Heart right ventricle (tissue), 16 donors: ENCODE measurements around the gene NKTR. TPM values are rescaled to one million over a fixed set of nuclear protein-coding genes. Genes with fewer than 3 reads are reported as not detected.

Experiments used
- ATAC-seq, 8 donors: fragments of 200-7000 bp; cut with Tn5 transposase; one replicate each; pipeline ENCODE4 v1.9.1; 2020; ENCODE audit warnings: mild to moderate bottlenecking in 8 of 8, moderate library complexity in 8 of 8, moderate number of reproducible peaks in 1 of 8
- DNase-seq, 2 donors: peaks; one replicate each; pipeline ENCODE4 v3.0.0-alpha.2; 2020
- H3K27ac ChIP-seq, 10 donors: fragments of 200-600 bp; sonication (generic) in 2 of 10; one replicate each; pipeline versions ENCODE4 v1.5.0 to v1.8.0; 2020 to 2022; ENCODE audit warnings: mild to moderate bottlenecking in 3 of 10
- H3K27me3 ChIP-seq, 7 donors: fragments of 200-600 bp; one replicate each; pipeline ENCODE4 v1.8.0; 2021 to 2022; ENCODE audit warnings: mild to moderate bottlenecking in 2 of 7
- H3K36me3 ChIP-seq, 9 donors: fragments of 200-600 bp; sonication (generic) in 1 of 9; one replicate each; pipeline versions ENCODE4 v1.5.0 to v1.8.0; 2020 to 2022; ENCODE audit warnings: mild to moderate bottlenecking in 2 of 9
- H3K4me1 ChIP-seq, 9 donors: fragments of 200-600 bp; sonication (generic) in 1 of 9; one replicate each; pipeline versions ENCODE4 v1.5.0 to v1.8.0; 2020 to 2022; ENCODE audit warnings: mild to moderate bottlenecking in 4 of 9
- H3K4me3 ChIP-seq, 10 donors: fragments of 200-600 bp; sonication (generic) in 2 of 10; one replicate each; pipeline versions ENCODE4 v1.5.0 to v1.8.0; 2020 to 2022; ENCODE audit warnings: mild to moderate bottlenecking in 7 of 10, moderate library complexity in 2 of 10
- H3K9me3 ChIP-seq, 11 donors: fragments of 200-600 bp in 10 of 11; sonication (generic) in 2 of 11; one replicate each; pipeline versions ENCODE4 v1.5.0 to v1.8.0; 2013 to 2022; ENCODE audit warnings: mild to moderate bottlenecking in 2 of 11, control low read depth in 1 of 11, moderate library complexity in 1 of 11
- WGBS, 2 donors: extraction: QIAGEN DNeasy Blood & Tissue Kit; methylation state at CpG; one replicate each; pipeline ENCODE4 v1.1.7; 2013; ENCODE audit warnings: inconsistent platforms in 1 of 2; 5-methylcytosine and 5-hydroxymethylcytosine counted together
- intact Hi-C, 10 donors: fragments of 100-400 bp; cut with DNase I; formaldehyde crosslinking; loops; one replicate each; pipeline versions ENCODE4 v1.11.1 to v1.14.2; 2022
- polyA plus RNA-seq, 2 donors: library from polyadenylated mRNA; stranded (reverse); fragments of 200-250 nt; gene quantifications; one replicate each; pipeline ENCODE4 v1.2.3, GENCODE V29; 2013
- total RNA-seq, 10 donors: library from RNA; stranded (reverse); fragmentation: NEBNext Ultra II Directional in 3 of 10; extraction: Animal tissue kit (Norgen Biotek cat#: 25700) in 3 of 10; gene quantifications; one replicate each; pipeline versions ENCODE4 v1.2.1 to v1.2.4, GENCODE V29; 2021 to 2023
- TF ChIP-seq, protein P1 (sequence below), 9 donors: fragments of 200-600 bp; sonication (generic) in 2 of 9; IDR thresholded peaks; one replicate each; pipeline versions ENCODE4 v1.5.0 to v1.8.0; 2021 to 2022; ENCODE audit warnings: antibody characterized with exemption in 9 of 9, mild to moderate bottlenecking in 5 of 9, moderate library complexity in 1 of 9
- donor health status: Arrhythmogenic right ventricular cardiomyopathy.
- donor health status: ischemic (EF 13 %, LVEDD 7.1; RV severe dilation, severe dysfunction).
- donor health status: healthy with polysubstance abuse.
- donor health status: DM: no; HTN: yes; CAD: no.
- donor health status: DM: no; HTN: no; CAD: no.
- donor health status: ischemic (EF 25% LVEDD 6.9; RV normal size, moderate dysfunction).
- donor health status: ischemic (EF 25% LVEDD 5.7; RV mildly dilated, moderate dysfunction).
- donor health status: healthy.
- donor health status: DM: yes; HTN: yes; CAD: no.
- donor health status: Ischemic cardiomyopathy.
- donor health status: ischemic (EF 35%, LVEDD 5.7; RV mildly dilated, moderate dysfunction).
- donor health status: nonischemic (EF 11% LVEDD 7.7; RV severe dilation, severe dysfunction).
- donor health status: DM: yes; HTN: yes; CAD: no.
- donor health status: PGD.
- donor health status: ischemic (EF 29% LVEDD 5.4; RV normal size, mild dysfunction).
- donor health status: nonischemic (EF 23%, LVEDD 6.1; RV moderate dilation, normal function).

Gene NKTR
- total and polyA plus RNA-seq, 12 donors, result 10.2 to 59.3 (median 21.9) TPM

DNA sequence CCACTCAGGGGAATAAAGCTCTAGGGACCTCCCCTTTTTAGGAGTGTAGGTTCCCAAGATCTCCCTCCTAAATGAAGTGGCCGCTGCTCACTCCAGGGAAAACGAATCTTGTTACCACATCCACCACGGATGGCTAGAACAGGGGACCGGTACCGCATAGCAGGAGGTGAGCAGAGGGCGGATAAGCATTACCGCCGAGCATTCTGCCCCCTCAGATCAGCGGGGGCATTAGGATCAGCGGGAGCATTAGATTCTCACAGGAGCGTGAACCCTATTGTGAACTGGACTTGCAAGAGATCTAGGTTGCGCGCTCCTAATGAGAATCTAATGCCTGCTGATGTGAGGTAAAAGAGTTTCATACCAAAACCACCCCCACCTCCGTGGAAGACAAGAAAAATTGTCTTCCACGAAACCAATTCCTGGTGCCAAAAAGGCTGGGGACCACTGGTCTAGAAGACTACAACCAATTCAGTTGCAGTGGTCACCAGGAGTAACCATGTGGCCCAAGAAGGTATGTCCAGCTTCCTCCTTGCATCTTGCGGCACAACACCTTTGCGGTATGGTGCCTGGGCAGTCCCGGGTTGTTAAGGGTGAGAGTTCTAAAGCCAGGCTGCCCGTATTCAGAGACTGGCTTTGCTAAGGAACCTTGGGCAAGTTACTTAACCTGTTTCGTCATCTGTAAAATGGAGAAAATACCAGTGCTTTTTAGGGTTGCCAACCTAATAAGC lies 10.9 kb upstream of the NKTR start:
- peak overlapping the region in 8 of 10 donors; percentile 61 to 88 (median 72) for H3K4me3 ChIP-seq
- peaks cover 0 to 24% (median 9%) of the 10 kb centered on the region in 9 donors for H3K4me1 ChIP-seq
- H3K27me3 ChIP-seq, result no peaks in the 10 kb centered on the region
- no peaks in the 10 kb centered on the region for H3K9me3 ChIP-seq
- no peak for DNase-seq
- 92 to 93% methylated on average over 20 of the region's 20 CpGs for WGBS, 2 donors
- TF ChIP-seq, protein P1, sequence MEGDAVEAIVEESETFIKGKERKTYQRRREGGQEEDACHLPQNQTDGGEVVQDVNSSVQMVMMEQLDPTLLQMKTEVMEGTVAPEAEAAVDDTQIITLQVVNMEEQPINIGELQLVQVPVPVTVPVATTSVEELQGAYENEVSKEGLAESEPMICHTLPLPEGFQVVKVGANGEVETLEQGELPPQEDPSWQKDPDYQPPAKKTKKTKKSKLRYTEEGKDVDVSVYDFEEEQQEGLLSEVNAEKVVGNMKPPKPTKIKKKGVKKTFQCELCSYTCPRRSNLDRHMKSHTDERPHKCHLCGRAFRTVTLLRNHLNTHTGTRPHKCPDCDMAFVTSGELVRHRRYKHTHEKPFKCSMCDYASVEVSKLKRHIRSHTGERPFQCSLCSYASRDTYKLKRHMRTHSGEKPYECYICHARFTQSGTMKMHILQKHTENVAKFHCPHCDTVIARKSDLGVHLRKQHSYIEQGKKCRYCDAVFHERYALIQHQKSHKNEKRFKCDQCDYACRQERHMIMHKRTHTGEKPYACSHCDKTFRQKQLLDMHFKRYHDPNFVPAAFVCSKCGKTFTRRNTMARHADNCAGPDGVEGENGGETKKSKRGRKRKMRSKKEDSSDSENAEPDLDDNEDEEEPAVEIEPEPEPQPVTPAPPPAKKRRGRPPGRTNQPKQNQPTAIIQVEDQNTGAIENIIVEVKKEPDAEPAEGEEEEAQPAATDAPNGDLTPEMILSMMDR (IDR thresholded peaks at IDR 0.05), result no peak
- ATAC-seq, result no peak
- H3K36me3 ChIP-seq, result peaks cover 0 to 22% (median 0%) of the 10 kb centered on the region in 9 donors
- H3K27ac ChIP-seq, result peak overlapping the region in 5 of 10 donors; percentile 75 to 85 (median 83)
- intact Hi-C loops, result loop anchor here in 4 of 10 donors (1.0 to 10.0 kb wide), 4 partner anchors 11 to 158 kb away; partner anchors contain the start of genes ZBTB47 (in 2 of the 4) and NKTR (in 1 of the 4)

DNA sequence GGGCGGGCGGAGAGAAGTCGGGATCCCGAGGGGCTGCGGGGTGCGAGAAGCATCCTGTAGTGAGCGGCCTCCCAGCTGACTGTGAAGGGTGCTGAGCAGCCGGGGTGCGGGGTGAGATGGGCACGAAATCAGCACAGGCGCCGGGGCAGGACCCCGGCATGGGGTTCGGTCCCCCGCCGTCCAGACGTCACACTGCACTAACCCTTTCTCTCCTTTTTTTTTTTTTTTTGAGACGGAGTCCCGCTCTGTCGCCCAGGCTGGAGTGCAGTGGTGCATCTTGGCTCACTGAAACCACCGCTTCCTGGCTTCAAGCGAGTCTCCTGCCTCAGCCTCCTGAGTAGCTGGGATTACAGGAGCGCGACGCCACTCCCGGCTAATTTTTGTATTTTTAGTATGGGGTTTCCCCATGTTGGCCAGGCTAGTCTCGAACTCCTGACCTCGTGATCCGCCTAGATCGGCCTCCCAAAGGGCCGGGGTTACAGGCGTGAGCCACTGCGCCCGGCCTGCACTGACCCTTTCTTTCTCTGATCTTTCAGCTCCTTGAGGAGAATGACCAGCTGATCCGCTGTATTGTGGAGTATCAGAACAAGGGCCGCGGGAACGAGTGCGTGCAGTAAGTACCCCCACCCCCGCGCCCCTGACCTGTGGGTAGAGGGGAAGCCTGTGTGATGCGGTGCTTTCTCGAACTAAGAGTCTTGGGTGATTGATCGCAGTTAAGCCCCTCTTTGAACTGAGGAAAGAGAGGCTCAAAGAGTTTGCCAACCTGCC lies 9.3 kb upstream of the NKTR start:
- intact Hi-C loops, result loop anchor here in 2 of 10 donors (1.0 to 5.0 kb wide), 2 partner anchors 9 to 156 kb away; partner anchors contain the start of gene NKTR (in 1 of the 2)
- H3K27ac ChIP-seq, result peak overlapping the region in 9 of 10 donors; percentile 75 to 87 (median 83)
- no peaks in the 10 kb centered on the region for H3K9me3 ChIP-seq
- no peaks in the 10 kb centered on the region for H3K27me3 ChIP-seq
- ATAC-seq (peak in 6 of 8 donors; percentile 16 to 71 (median 34)), DNase-seq (peak in 1 of 2 donors; percentile 11)
- peaks cover 0 to 24% (median 9%) of the 10 kb centered on the region in 9 donors for H3K4me1 ChIP-seq
- peaks cover 0 to 35% (median 0%) of the 10 kb centered on the region in 9 donors for H3K36me3 ChIP-seq
- 9 to 10% methylated on average over 44 of the region's 44 CpGs for WGBS, 2 donors
- H3K4me3 ChIP-seq, result peak overlapping the region; percentile 56 to 88 (median 71)
- TF ChIP-seq, protein P1 (IDR thresholded peaks at IDR 0.05), result no peak

DNA sequence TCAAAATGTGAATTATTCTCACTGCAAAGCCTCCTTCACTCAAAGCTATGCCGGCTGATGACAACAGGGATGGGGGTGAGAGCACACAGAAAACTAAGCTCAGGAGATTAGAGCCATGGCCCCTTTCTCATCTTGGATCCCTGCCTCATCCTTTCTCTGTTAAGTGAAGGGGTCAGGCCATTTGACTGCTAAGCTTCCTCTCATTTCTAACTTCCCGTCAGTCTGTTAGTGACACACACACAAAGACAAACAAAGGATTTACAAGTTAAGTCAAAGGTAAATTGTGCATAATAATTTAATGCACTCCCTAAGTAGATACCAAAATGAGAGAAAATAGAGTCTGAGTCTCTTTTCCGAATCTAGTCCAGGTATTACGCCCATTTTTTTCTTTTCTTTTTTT lies 8.7 kb upstream of the NKTR start:
- Histone ChIP-seq H3K36me3 (peaks cover 0 to 38% (median 0%) of the 10 kb centered on the region in 9 donors), H3K4me3 (peak overlapping the region in 6 of 10 donors; percentile 67 to 88 (median 74)), H3K27ac (peak overlapping the region in 4 of 10 donors; percentile 75 to 87 (median 80)), H3K27me3 (no peaks in the 10 kb centered on the region), H3K9me3 (no peaks in the 10 kb centered on the region), H3K4me1 (peaks cover 0 to 24% (median 9%) of the 10 kb centered on the region in 9 donors)
- intact Hi-C loops, result loop anchor here in 1 of 10 donors (5.0 kb wide), 1 partner anchor 155 kb away; no protein-coding TSS in a partner anchor
- ATAC-seq (no peak), DNase-seq (no peak)
- TF ChIP-seq, protein P1 (IDR thresholded peaks at IDR 0.05), result no peak
- 74 to 76% methylated on average over 4 of the region's 4 CpGs for WGBS, 2 donors

DNA sequence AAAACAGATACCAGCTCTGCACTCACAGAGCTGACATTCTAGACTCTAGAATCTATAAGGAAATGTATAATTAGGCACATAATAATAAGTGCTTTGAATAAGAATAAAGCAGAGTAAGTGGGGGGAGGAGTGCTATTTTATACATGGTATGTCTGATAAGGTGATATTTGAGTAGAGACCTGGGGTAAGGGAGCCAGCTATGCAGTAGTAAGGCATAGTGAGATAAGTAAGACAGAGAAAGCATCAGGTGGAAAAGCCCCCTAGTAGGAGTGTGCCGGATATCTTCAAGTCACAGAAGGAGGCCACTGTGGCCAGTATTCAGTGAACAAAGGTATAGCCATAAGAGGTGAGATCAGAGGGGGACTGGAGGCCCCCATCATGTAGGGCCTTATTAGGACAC lies 6.9 kb upstream of the NKTR start:
- no peak for DNase-seq
- Histone ChIP-seq H3K27ac (no peak overlapping the region), H3K4me3 (no peak overlapping the region), H3K27me3 (no peaks in the 10 kb centered on the region), H3K9me3 (no peaks in the 10 kb centered on the region), H3K36me3 (peaks cover 0 to 38% (median 0%) of the 10 kb centered on the region in 9 donors), H3K4me1 (peaks cover 0 to 24% (median 9%) of the 10 kb centered on the region in 9 donors)
- intact Hi-C loops, result loop anchor here in 1 of 10 donors (5.0 kb wide), 1 partner anchor 154 kb away; no protein-coding TSS in a partner anchor
- no peak for ATAC-seq
- 92 to 93% methylated on average over 1 of the region's 1 CpG for WGBS, 2 donors
- TF ChIP-seq, protein P1 (IDR thresholded peaks at IDR 0.05), result no peak
